Measurements from ENCODE around the gene FER.
"Not testable (repeated sequence)": the region's sequence is repeated elsewhere in the genome, so short reads cannot be mapped to it uniquely, and the experiment has no call there.

The FER gene

GRCh38 chr5:108989761-108990392 is 242.2 kb downstream of the FER start:
- DNase-seq = no peak

DNA sequence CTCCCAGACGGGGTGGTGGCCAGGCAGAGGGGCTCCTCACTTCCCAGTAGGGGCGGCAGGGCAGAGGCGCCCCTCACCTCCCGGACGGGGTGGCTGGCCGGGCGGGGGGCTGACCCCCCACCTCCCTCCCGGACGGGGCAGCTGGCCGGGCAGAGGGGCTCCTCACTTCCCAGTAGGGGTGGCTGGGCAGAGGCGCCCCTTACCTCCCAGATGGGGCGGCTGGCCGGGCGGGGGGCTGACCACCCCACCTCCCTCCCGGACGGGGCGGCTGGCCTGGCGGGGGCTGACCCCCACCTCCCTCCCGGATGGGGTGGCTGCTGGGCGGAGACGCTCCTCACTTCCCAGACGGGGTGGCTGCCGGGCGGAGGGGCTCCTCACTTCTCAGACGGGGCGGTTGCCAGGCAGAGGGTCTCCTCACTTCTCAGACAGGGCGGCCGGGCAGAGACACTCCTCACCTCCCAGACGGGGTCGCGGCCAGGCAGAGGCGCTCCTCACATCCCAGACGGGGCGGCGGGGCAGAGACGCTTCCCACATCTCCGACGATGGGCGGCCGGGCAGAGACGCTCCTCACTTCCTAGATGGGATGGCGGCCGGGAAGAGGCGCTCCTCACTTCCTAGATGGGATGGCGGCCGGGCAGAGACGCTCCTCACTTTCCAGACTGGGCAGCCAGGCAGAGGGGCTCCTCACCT is 244.8 kb downstream of the FER start:
- DNase-seq = not testable (repeated sequence)

GRCh38 chr5:108993440-108993839 is 245.7 kb downstream of the FER start:
- DNase-seq = not testable (repeated sequence)

DNA sequence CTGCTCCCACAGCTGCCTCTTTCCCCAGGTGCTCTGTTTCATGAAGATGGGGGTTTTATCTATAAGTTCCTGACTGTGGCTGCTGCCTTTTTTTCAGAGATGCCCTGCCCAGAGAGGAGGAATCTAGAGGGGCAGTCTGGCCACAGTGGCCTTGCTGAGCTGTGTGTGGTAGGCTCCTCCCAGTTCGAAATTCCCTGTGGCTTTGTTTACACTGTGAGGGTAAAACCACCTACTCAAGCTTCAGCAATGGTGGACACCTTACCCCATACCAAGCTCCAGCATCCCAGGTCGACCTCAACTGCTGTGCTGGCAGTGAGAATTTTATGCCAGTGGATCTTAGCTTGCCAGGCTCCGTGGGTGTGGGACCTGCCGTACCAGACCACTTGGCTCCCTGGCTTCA is 250.0 kb downstream of the FER start:
- DNase-seq = no peak

DNA sequence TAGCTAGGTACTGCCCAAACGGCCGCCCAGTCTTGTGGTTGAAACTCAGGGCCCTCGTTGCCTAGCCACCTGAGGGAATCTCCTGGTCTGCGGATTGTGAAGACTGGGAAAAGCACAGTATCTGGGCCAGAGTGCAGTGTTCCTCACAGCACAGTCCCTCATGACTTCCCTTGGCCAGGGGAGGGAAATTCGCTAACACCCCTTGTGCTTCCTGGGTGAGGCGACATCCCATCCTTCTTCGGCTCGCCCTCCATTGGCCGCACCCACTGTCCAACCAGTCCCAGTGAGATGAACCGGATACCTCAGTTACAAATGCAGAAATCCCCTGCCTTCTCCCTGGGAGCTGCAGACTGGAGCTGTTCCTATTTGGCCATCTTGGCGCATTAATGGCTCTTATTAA is 250.5 kb downstream of the FER start:
- no peak for DNase-seq

DNA sequence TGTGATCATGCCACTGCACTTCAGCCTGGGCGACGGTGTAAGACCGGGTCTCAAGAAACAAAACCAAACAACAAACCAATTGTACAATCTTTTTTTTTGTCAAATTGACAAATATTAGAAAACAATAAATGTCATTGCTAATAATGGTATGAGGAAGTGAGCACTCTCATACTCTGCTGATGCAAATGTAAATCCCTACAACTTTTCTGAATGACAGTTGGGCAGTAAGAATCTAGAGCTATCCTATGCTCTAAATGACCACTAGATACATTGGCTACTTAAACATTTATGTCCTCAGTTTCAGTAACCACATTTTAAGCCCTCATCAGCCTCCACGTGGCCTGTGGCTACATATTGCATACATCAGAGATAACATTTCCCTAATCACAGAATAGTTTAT is 256.2 kb downstream of the FER start:
- no peak for DNase-seq

- DNase-seq = no peak
These were observed 257.8 kb downstream of the FER start for GRCh38 chr5:109005297-109006009.

DNA sequence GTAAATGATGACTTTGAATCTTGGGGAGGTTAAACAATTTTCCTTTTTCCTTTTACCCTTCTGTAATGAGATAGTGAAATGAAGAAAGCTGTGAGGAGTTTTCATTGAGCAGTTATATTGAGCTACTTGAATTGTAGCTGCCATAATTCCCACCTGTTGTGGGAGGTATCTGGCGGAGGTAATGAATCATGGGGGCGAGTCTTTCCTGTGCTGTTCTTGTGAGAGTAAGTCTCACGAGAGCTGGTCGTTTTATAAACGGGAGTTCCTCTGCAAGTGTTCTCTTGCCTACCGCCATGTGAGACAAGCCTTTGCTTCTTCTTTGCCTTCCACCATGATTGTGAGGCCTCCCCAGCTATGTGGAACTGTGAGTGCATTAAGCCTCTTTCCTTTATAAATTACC is 258.4 kb downstream of the FER start:
- DNase-seq = no peak

- no peak for DNase-seq
These were observed 268.6 kb downstream of the FER start for GRCh38 chr5:109016300-109016699.

- DNase-seq = no peak
These were observed 274.4 kb downstream of the FER start for GRCh38 chr5:109022056-109022455.

GRCh38 chr5:109025729-109026128 is 278.0 kb downstream of the FER start:
- not testable (repeated sequence) for DNase-seq

- no peak for DNase-seq
These were observed 280.4 kb downstream of the FER start for GRCh38 chr5:109027983-109028607.

DNA sequence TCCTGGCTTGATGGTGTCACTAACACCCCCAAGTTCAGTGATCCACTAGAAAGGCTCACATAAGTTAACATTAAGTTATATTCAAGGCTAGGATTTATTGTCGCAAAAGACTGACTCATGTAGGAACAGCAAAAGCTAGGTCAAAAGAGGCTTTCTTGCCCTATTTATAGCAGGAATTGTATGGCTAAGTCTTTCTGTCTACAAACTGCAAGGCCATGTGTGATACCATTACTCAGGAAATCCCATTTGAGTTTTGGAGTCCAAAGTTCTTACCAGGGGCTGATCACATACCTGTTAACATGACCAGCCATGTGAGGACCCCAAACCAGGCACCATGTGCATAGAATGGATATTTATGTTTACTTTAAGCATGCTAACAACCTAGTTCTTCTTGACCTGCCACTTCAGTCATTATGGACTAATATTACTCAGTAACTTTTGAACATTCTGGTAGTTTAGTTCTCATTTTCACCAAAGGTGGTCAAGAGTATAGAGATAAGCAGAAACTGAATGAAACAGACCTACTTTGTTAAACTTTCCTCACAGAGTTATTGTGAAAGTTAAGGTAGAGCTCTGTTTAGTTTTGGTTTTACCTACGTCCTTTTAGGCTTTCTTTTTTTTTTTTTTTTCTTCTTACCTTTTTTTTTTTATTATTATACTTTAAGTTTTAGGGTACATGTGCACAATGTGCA is 281.1 kb downstream of the FER start:
- DNase-seq = no peak

- no peak for DNase-seq
These were observed 282.1 kb downstream of the FER start for GRCh38 chr5:109029847-109030246.

GRCh38 chr5:109030360-109031143 is 282.9 kb downstream of the FER start:
- no peak for DNase-seq

DNA sequence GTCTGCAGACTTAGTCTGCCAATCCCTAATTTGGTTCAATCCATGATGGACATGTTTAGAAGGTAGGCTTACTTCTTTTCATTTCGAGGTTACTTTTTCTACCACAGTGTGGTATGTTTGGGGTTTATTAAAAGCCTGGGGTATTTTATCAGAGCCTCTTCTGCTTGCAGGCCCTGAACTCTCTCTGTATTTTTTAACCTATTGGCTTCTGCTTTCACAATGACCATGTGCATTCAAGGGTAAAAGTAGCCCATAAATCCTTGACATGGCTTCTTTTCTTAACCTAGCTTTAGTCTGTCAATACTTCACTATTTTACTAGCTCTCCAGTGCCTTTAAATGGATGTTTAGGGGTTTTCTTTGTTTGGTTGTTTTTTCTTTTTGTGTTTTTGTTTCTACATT is 286.6 kb downstream of the FER start:
- DNase-seq = no peak

DNA sequence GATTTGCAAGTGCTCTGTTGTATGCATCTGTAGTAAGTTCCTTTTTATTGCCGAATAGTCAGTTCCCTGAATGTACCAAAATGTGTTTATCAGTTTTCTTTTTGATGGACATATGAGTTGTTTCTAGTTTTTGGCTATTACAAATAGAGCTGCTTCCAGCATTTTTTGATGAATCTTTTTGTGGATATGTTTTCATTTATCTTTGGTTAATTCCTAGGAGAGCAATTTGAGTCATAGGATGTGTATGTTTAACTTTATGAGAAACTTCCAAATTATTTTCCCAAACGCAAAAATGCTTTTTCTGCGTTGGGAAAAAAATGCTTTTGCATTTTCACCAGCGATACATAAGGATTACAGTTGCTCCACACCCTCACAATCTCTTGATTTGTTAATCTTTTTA is 287.7 kb downstream of the FER start:
- no peak for DNase-seq

GRCh38 chr5:109038209-109038840 is 290.6 kb downstream of the FER start:
- DNase-seq = no peak

DNA sequence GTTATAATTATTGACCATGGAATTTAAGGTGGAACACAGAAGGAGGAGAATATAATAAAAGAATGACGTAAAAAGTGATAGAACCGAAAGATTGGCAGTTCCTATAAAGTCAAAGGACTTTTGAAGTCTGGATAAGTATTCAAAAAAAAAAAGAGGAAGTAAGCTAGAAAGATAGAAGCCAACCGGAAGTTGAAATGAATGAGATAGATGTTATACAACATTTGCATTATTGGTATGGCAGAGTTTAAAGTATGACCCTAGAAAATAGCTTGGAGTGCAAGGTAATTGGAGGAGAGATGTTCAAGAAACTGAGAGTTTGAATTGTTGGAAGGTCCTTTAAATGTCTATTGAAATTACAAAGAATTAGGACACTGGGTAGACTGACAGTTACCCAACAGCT is 293.6 kb downstream of the FER start:
- DNase-seq = no peak

DNA sequence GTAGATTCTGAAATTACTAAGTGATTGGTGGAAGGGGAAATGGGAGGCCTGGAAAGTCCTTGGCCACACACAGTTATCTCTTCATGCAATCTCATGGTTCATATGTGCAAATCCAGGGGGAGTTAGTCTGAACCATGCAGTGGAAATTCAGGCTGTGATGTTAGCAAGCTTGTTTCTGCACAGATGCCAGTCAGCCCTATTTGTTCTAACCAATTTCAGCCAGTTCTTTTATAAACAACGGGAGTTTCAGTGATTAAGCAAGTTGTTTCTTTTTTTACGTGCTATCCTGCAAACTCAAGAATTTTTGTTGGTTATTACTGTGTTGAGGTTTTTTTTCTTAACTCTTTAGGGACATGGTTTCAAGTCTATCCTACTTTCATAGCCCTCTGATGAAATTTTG is 298.0 kb downstream of the FER start:
- no peak for DNase-seq

DNA sequence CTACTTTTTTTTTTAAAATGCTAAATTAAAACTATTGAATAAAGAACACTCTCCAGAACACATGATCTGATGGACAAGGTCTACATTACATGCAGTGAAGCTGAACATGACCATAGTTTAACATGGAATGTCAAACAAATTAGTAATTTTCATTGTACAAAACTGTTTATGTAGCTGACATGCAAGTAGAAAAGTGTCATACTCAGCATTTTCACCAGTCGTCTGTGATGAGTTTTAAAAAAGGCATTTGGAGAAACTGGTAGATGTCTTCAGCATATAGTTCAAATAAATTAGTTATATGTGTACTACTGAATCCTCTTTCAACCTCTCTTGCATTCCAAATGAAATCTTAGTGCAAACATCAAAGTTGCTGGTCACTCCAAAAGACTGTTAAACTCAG is 301.9 kb downstream of the FER start:
- no peak for DNase-seq

DNA sequence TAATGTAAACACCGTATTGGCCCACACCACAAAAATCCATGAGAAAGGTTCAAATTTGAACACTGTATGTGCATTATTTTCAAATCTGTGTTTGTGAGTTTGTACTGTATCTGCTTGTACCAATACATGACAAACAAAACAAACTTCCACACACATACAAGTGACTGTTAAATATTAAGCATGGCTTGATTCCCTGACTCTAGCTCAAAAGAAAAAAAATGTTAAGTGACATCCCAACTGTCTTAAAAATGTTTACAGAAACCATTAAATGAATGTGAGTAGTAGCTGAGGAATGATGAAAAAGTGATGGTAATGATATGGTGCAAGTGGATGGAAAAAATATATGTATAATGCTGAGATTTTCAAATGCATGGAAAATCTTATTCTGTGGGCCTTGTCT is 302.6 kb downstream of the FER start:
- not testable (repeated sequence) for DNase-seq
